Smooth muscle cell (in vitro differentiated cells): Measurements from ENCODE around the gene KIFAP3. TPM values are rescaled to one million over a fixed set of nuclear protein-coding genes. Genes with fewer than 3 reads are reported as not detected.
"Not testable (repeated sequence)": the region's sequence is repeated elsewhere in the genome, so short reads cannot be mapped to it uniquely, and the experiment has no call there.

ENCODE experiments used
- DNase-seq: peaks from one replicate; lab custom pipeline; 2025; ENCODE audit not compliant: unreplicated experiment; lab: John Stamatoyannopoulos, UW
- H2AFZ ChIP-seq: fragments of 200-600 bp; sonication (generic); 2 replicates; pipeline ENCODE4 v1.6.0; 2016; ENCODE audit warnings: antibody characterized with exemption, low read depth, mild to moderate bottlenecking
- H3F3A ChIP-seq: fragments of 200-600 bp; sonication (generic); 2 replicates; pipeline ENCODE4 v1.6.0; 2017; ENCODE audit warnings: antibody characterized with exemption, low read depth
- H3K27ac ChIP-seq: fragments of 200-600 bp; sonication (generic); 2 replicates; pipeline ENCODE4 v1.5.1; 2016; ENCODE audit warnings: low read depth, mild to moderate bottlenecking
- H3K27me3 ChIP-seq: fragments of 200-600 bp; sonication (generic); 2 replicates; pipeline ENCODE4 v1.6.1; 2016; ENCODE audit warnings: low read depth, mild to moderate bottlenecking
- H3K36me3 ChIP-seq: fragments of 200-600 bp; sonication (generic); 2 replicates; pipeline ENCODE4 v1.5.1; 2016; ENCODE audit warnings: low read depth
- H3K4me1 ChIP-seq: fragments of 200-600 bp; sonication (generic); 2 replicates; pipeline ENCODE4 v1.5.1; 2016; ENCODE audit warnings: low read depth
- H3K4me2 ChIP-seq: fragments of 200-600 bp; sonication (generic); 2 replicates; pipeline ENCODE4 v1.6.0; 2016; ENCODE audit warnings: mild to moderate bottlenecking
- H3K4me3 ChIP-seq: fragments of 200-600 bp; sonication (generic); 2 replicates; pipeline ENCODE4 v1.5.1; 2016; ENCODE audit warnings: mild to moderate bottlenecking
- H3K79me2 ChIP-seq: fragments of 200-600 bp; sonication (generic); 2 replicates; pipeline ENCODE4 v1.6.0; 2016; ENCODE audit warnings: low read depth, mild to moderate bottlenecking
- H3K9ac ChIP-seq: fragments of 200-600 bp; sonication (generic); 2 replicates; pipeline ENCODE4 v1.6.0; 2016; ENCODE audit warnings: low read depth
- H3K9me3 ChIP-seq: fragments of 200-600 bp; sonication (generic); replicated peaks from 2 replicates; pipeline ENCODE4 v1.5.1; 2016; ENCODE audit warnings: low read depth
- H4K20me1 ChIP-seq: fragments of 200-600 bp; sonication (generic); 2 replicates; pipeline ENCODE4 v1.6.0; 2016; ENCODE audit warnings: low read depth
- CTCF ChIP-seq: fragments of 200-600 bp; sonication (generic); IDR thresholded peaks from 2 replicates; pipeline ENCODE4 v1.5.1; 2017; ENCODE audit warnings: borderline replicate concordance, mild to moderate bottlenecking, antibody characterized with exemption; ENCODE audit not compliant: insufficient read depth, poor library complexity, severe bottlenecking
- WGBS: methylation state at CpG from one replicate; pipeline ENCODE4 v1.1.7; 2016; ENCODE audit warnings: low lambda C conversion rate; 5-methylcytosine and 5-hydroxymethylcytosine counted together
- polyA plus RNA-seq: library from polyadenylated mRNA; unstranded; fragments of >200 nt; fragmentation: Nextera tagmentation; extraction: Ambion mirVana; gene quantifications from 2 replicates; pipeline ENCODE4 v1.2.1, GENCODE V29; 2016
- total RNA-seq: library from RNA; depleted of rRNA; stranded (reverse); fragments of >200 nt; gene quantifications from 2 replicates; pipeline ENCODE4 v1.2.3, GENCODE V29; 2014

KIFAP3 gene
- total and polyA plus RNA-seq, 2 experiments from 2014 or later, result 37.1 to 55.3 TPM

- Histone ChIP-seq H3F3A (no peaks in the 10 kb centered on the region), H2AFZ (no peak overlapping the region), H3K4me2 (no peak overlapping the region), H3K79me2 (no peaks in the 10 kb centered on the region), H3K4me3 (no peak overlapping the region), H3K36me3 (no peaks in the 10 kb centered on the region), H4K20me1 (no peaks in the 10 kb centered on the region), H3K9me3 (no peaks in the 10 kb centered on the region), H3K27ac (no peak overlapping the region), H3K9ac (no peak overlapping the region), H3K4me1 (no peaks in the 10 kb centered on the region), H3K27me3 (no peaks in the 10 kb centered on the region)
- WGBS, result 41% methylated on average over 1 of the region's 1 CpG
- DNase-seq, result no peak
- TF ChIP-seq CTCF, result no peak
Measured at GRCh38 chr1:169918927-169919326, 155.6 kb downstream of the KIFAP3 start.

GRCh38 chr1:169918220-169918619, 156.3 kb downstream of the KIFAP3 start:
- H3K4me1 ChIP-seq, H3F3A ChIP-seq, H4K20me1 ChIP-seq, H3K36me3 ChIP-seq, H3K4me2 ChIP-seq, H2AFZ ChIP-seq, H3K27me3 ChIP-seq, H3K9me3 ChIP-seq, DNase-seq, H3K27ac ChIP-seq, H3K4me3 ChIP-seq, H3K79me2 ChIP-seq, H3K9ac ChIP-seq: not testable (repeated sequence)
- WGBS, result 97% methylated on average over 9 of the region's 9 CpGs

- H3K4me2 ChIP-seq, result no peak overlapping the region
- H3K79me2 ChIP-seq, result no peaks in the 10 kb centered on the region
Measured at GRCh38 chr1:169915150-169915549, 159.3 kb downstream of the KIFAP3 start.

GRCh38 chr1:169914531-169914930, 160.0 kb downstream of the KIFAP3 start:
- Histone ChIP-seq H3F3A (no peaks in the 10 kb centered on the region), H2AFZ (no peak overlapping the region), H3K27me3 (no peaks in the 10 kb centered on the region), H3K9ac (no peak overlapping the region), H4K20me1 (no peaks in the 10 kb centered on the region), H3K4me2 (no peak overlapping the region), H3K4me1 (no peaks in the 10 kb centered on the region), H3K27ac (no peak overlapping the region), H3K4me3 (no peak overlapping the region), H3K36me3 (no peaks in the 10 kb centered on the region), H3K79me2 (no peaks in the 10 kb centered on the region), H3K9me3 (no peaks in the 10 kb centered on the region)
- TF ChIP-seq CTCF, result no peak
- DNase-seq, result no peak
- WGBS, result 87% methylated on average over 3 of the region's 3 CpGs

More at GRCh38 chr1:169915150-169915549, 159.3 kb downstream of the KIFAP3 start:
- WGBS, result 86% methylated on average over 15 of the region's 15 CpGs
- Histone ChIP-seq H3F3A (no peaks in the 10 kb centered on the region), H3K27me3 (no peaks in the 10 kb centered on the region), H3K27ac (no peak overlapping the region), H4K20me1 (no peaks in the 10 kb centered on the region), H2AFZ (no peak overlapping the region), H3K4me3 (no peak overlapping the region), H3K4me1 (no peaks in the 10 kb centered on the region), H3K9me3 (no peaks in the 10 kb centered on the region), H3K36me3 (no peaks in the 10 kb centered on the region), H3K9ac (no peak overlapping the region)
- no peak for TF ChIP-seq CTCF
- no peak for DNase-seq
